Measurements from ENCODE around the gene C2orf74.

The C2orf74 gene

DNA sequence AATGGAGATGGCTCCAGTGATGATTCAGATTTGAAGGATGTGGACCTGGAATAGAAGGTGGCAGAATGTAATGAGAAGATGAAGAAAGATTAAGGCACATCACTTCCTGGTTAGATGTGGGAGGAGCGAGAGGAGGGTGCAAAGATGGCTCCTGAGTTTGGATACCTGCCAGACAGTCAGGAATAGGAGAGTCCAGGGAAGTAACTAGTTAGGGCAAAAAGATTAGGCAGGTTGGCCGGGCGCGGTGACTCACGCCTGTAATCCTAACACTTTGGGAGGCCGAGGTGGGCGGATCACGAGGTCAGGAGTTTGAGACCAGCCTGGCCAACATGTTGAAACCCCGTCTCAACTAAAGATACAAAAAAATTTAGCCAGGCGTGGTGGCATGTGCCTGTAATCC is 5.6 kb downstream of the C2orf74 start:
- no peak for DNase-seq (ENCODE audit: low read depth)
- TF ChIP-seq, protein P1, sequence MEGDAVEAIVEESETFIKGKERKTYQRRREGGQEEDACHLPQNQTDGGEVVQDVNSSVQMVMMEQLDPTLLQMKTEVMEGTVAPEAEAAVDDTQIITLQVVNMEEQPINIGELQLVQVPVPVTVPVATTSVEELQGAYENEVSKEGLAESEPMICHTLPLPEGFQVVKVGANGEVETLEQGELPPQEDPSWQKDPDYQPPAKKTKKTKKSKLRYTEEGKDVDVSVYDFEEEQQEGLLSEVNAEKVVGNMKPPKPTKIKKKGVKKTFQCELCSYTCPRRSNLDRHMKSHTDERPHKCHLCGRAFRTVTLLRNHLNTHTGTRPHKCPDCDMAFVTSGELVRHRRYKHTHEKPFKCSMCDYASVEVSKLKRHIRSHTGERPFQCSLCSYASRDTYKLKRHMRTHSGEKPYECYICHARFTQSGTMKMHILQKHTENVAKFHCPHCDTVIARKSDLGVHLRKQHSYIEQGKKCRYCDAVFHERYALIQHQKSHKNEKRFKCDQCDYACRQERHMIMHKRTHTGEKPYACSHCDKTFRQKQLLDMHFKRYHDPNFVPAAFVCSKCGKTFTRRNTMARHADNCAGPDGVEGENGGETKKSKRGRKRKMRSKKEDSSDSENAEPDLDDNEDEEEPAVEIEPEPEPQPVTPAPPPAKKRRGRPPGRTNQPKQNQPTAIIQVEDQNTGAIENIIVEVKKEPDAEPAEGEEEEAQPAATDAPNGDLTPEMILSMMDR (IDR thresholded peaks at IDR 0.05; ENCODE audit: low read depth, low read length, missing control alignments), result no peak
- H3K4me3 ChIP-seq (ENCODE audit: low read depth, low read length), result no peak overlapping the region
- in situ Hi-C loops (cut with HindIII; ENCODE audit: low sequenced_read_pairs), result no loop called here

GRCh38 chr2:61172671-61173070 is 10.7 kb downstream of the C2orf74 start:
- no peak for DNase-seq (ENCODE audit: low read depth)
- in situ Hi-C loops (cut with HindIII; ENCODE audit: low sequenced_read_pairs), result no loop called here
- TF ChIP-seq, protein P1 (IDR thresholded peaks at IDR 0.05; ENCODE audit: low read depth, low read length, missing control alignments), result no peak
- H3K4me3 ChIP-seq (ENCODE audit: low read depth, low read length), result no peak overlapping the region

- TF ChIP-seq, protein P1 (IDR thresholded peaks at IDR 0.05; ENCODE audit: low read depth, low read length, missing control alignments), result no peak
- no peak for DNase-seq (ENCODE audit: low read depth)
- H3K4me3 ChIP-seq (ENCODE audit: low read depth, low read length), result no peak overlapping the region
- in situ Hi-C loops (cut with HindIII; ENCODE audit: low sequenced_read_pairs), result no loop called here
Measured at GRCh38 chr2:61173116-61173515, 11.1 kb downstream of the C2orf74 start.

GRCh38 chr2:61175036-61175435 is 13.0 kb downstream of the C2orf74 start:
- no peak overlapping the region for H3K4me3 ChIP-seq (ENCODE audit: low read depth, low read length)
- no peak for DNase-seq (ENCODE audit: low read depth)
- TF ChIP-seq, protein P1 (IDR thresholded peaks at IDR 0.05; ENCODE audit: low read depth, low read length, missing control alignments), result no peak
- in situ Hi-C loops (cut with HindIII; ENCODE audit: low sequenced_read_pairs), result no loop called here

DNA sequence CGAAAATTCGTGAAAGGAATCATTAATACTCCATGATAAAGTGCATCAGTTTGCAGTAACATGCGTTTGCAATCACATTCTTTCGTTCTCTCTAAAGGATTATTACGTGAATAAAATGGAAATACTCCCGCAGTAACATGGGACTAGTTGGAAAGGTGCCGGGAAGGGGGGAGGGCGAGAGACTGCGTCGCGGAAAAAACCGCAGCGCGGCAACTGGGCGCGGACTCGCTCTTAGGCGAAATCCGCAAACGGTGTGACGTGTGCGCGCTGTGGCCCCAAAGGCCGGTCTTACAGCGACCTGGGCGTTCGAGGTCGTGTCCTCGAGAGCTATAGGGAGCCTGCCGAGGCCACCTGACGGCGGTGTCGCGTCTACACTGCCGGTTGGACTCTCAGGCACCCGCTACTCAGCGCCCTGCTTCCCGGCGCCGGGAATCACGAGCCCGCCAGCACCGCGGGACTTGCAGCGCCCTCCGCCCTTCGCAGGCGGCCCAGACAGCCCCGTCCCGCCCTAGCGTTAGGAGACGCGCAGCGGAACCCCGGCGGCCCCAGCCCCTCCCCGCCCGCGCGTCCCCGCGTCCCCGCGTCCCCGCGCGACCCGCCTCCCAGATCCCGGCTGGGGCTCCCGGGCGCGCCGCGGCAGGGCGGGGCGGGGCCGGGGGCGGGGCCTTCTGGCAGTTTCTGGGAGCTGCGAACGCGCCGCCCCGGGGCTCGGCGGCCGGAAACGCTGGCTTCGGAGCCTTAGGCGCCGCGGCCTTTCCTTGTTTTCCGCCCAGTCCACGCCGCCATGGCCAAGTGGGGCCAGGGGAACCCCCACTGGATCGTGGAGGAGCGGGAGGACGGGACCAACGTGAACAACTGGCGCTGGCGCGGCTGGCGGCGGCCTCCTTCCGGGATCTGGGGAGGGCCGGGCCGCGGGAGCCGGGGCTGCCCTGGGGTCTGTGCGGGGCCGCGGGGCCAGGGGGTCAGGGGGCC is 15.1 kb downstream of the C2orf74 start:
- H3K4me3 ChIP-seq (ENCODE audit: low read depth, low read length), result peak overlapping the region; percentile 68
- peak; percentile 70 for DNase-seq (ENCODE audit: low read depth)
- TF ChIP-seq, protein P1 (IDR thresholded peaks at IDR 0.05; ENCODE audit: low read depth, low read length, missing control alignments), result no peak
- in situ Hi-C loops (cut with HindIII; ENCODE audit: low sequenced_read_pairs), result no loop called here

GRCh38 chr2:61177727-61178549 is 15.9 kb downstream of the C2orf74 start:
- TF ChIP-seq, protein P1 (IDR thresholded peaks at IDR 0.05; ENCODE audit: low read depth, low read length, missing control alignments), result no peak
- no peak for DNase-seq (ENCODE audit: low read depth)
- peak overlapping the region; percentile 68 for H3K4me3 ChIP-seq (ENCODE audit: low read depth, low read length)
- in situ Hi-C loops (cut with HindIII; ENCODE audit: low sequenced_read_pairs), result no loop called here
